ENCODE data around the gene TMC3. TPM values are rescaled to one million over a fixed set of nuclear protein-coding genes. Genes with fewer than 3 reads are reported as not detected.

The TMC3 gene
- polyA plus RNA-seq, 4 donors, result 0.25 to 5.3 TPM; not detected in 2

- H3K27me3 ChIP-seq (ENCODE audit: control insufficient read depth in 3 of 3, insufficient read depth in 3 of 3, low read length in 3 of 3), result no peaks in the 10 kb centered on the region
- FAIRE-seq (no peak), DNase-seq (no peak)
- H3K9me3 ChIP-seq (ENCODE audit: control insufficient read depth in 2 of 2, insufficient read depth in 1 of 2, low read depth in 1 of 2, low read length in 1 of 2), result no peaks in the 10 kb centered on the region
- H3K27ac ChIP-seq (ENCODE audit: low read depth in 1 of 3, low read length in 2 of 3), result no peak overlapping the region
- H3K4me3 ChIP-seq (ENCODE audit: low read depth in 1 of 3, low read length in 3 of 3), result no peak overlapping the region
- H3K4me1 ChIP-seq (ENCODE audit: control insufficient read depth in 3 of 3, insufficient read depth in 2 of 3, low read depth in 1 of 3, low read length in 2 of 3), result no peaks in the 10 kb centered on the region
- H3K36me3 ChIP-seq (ENCODE audit: control insufficient read depth in 3 of 3, insufficient read depth in 2 of 3, low read depth in 1 of 3, low read length in 3 of 3), result no peaks in the 10 kb centered on the region
- 85 to 90% (median 87%) methylated on average over 5 of the region's 5 CpGs for WGBS, 3 donors
These were observed 10.1 kb downstream of the TMC3 start for GRCh38 chr15:81363718-81364500.

- Histone ChIP-seq H3K27ac (ENCODE audit: low read depth in 1 of 3, low read length in 2 of 3) (no peak overlapping the region), H3K4me3 (ENCODE audit: low read depth in 1 of 3, low read length in 3 of 3) (no peak overlapping the region), H3K36me3 (ENCODE audit: control insufficient read depth in 3 of 3, insufficient read depth in 2 of 3, low read depth in 1 of 3, low read length in 3 of 3) (no peaks in the 10 kb centered on the region), H3K4me1 (ENCODE audit: control insufficient read depth in 3 of 3, insufficient read depth in 2 of 3, low read depth in 1 of 3, low read length in 2 of 3) (no peaks in the 10 kb centered on the region), H3K9me3 (ENCODE audit: control insufficient read depth in 2 of 2, insufficient read depth in 1 of 2, low read depth in 1 of 2, low read length in 1 of 2) (no peaks in the 10 kb centered on the region), H3K27me3 (ENCODE audit: control insufficient read depth in 3 of 3, insufficient read depth in 3 of 3, low read length in 3 of 3) (no peaks in the 10 kb centered on the region)
- DNase-seq, result no peak
- WGBS, 3 donors, result 75 to 82% (median 75%) methylated on average over 3 of the region's 3 CpGs
- FAIRE-seq, result no peak
These were observed 10.7 kb downstream of the TMC3 start for GRCh38 chr15:81363276-81363675.

GRCh38 chr15:81362790-81363189, 11.2 kb downstream of the TMC3 start:
- Histone ChIP-seq H3K4me3 (ENCODE audit: low read depth in 1 of 3, low read length in 3 of 3) (no peak overlapping the region), H3K36me3 (ENCODE audit: control insufficient read depth in 3 of 3, insufficient read depth in 2 of 3, low read depth in 1 of 3, low read length in 3 of 3) (no peaks in the 10 kb centered on the region), H3K4me1 (ENCODE audit: control insufficient read depth in 3 of 3, insufficient read depth in 2 of 3, low read depth in 1 of 3, low read length in 2 of 3) (no peaks in the 10 kb centered on the region), H3K9me3 (ENCODE audit: control insufficient read depth in 2 of 2, insufficient read depth in 1 of 2, low read depth in 1 of 2, low read length in 1 of 2) (no peaks in the 10 kb centered on the region), H3K27ac (ENCODE audit: low read depth in 1 of 3, low read length in 2 of 3) (no peak overlapping the region), H3K27me3 (ENCODE audit: control insufficient read depth in 3 of 3, insufficient read depth in 3 of 3, low read length in 3 of 3) (no peaks in the 10 kb centered on the region)
- FAIRE-seq (no peak), DNase-seq (no peak)
- WGBS, 3 donors, result 88 to 92% (median 91%) methylated on average over 11 of the region's 11 CpGs

- Histone ChIP-seq H3K36me3 (ENCODE audit: control insufficient read depth in 3 of 3, insufficient read depth in 2 of 3, low read depth in 1 of 3, low read length in 3 of 3) (no peaks in the 10 kb centered on the region), H3K27ac (ENCODE audit: low read depth in 1 of 3, low read length in 2 of 3) (no peak overlapping the region), H3K4me3 (ENCODE audit: low read depth in 1 of 3, low read length in 3 of 3) (no peak overlapping the region), H3K9me3 (ENCODE audit: control insufficient read depth in 2 of 2, insufficient read depth in 1 of 2, low read depth in 1 of 2, low read length in 1 of 2) (no peaks in the 10 kb centered on the region), H3K27me3 (ENCODE audit: control insufficient read depth in 3 of 3, insufficient read depth in 3 of 3, low read length in 3 of 3) (no peaks in the 10 kb centered on the region), H3K4me1 (ENCODE audit: control insufficient read depth in 3 of 3, insufficient read depth in 2 of 3, low read depth in 1 of 3, low read length in 2 of 3) (no peaks in the 10 kb centered on the region)
- DNase-seq (no peak), FAIRE-seq (no peak)
- WGBS, 3 donors, result 93 to 95% (median 93%) methylated on average over 7 of the region's 7 CpGs
These were observed 12.1 kb downstream of the TMC3 start for GRCh38 chr15:81361891-81362290.

GRCh38 chr15:81360491-81360890, 13.5 kb downstream of the TMC3 start:
- no peaks in the 10 kb centered on the region for H3K4me1 ChIP-seq (ENCODE audit: control insufficient read depth in 3 of 3, insufficient read depth in 2 of 3, low read depth in 1 of 3, low read length in 2 of 3)
- WGBS, 3 donors, result 88 to 92% (median 90%) methylated on average over 5 of the region's 5 CpGs
- no peaks in the 10 kb centered on the region for H3K9me3 ChIP-seq (ENCODE audit: control insufficient read depth in 2 of 2, insufficient read depth in 1 of 2, low read depth in 1 of 2, low read length in 1 of 2)
- DNase-seq (no peak), FAIRE-seq (no peak)
- H3K4me3 ChIP-seq (ENCODE audit: low read depth in 1 of 3, low read length in 3 of 3), result no peak overlapping the region
- no peaks in the 10 kb centered on the region for H3K36me3 ChIP-seq (ENCODE audit: control insufficient read depth in 3 of 3, insufficient read depth in 2 of 3, low read depth in 1 of 3, low read length in 3 of 3)
- no peak overlapping the region for H3K27ac ChIP-seq (ENCODE audit: low read depth in 1 of 3, low read length in 2 of 3)
- H3K27me3 ChIP-seq (ENCODE audit: control insufficient read depth in 3 of 3, insufficient read depth in 3 of 3, low read length in 3 of 3), result no peaks in the 10 kb centered on the region

- WGBS, 3 donors, result 92 to 100% (median 96%) methylated on average over 6 of the region's 6 CpGs
- H3K27me3 ChIP-seq (ENCODE audit: control insufficient read depth in 3 of 3, insufficient read depth in 3 of 3, low read length in 3 of 3), result no peaks in the 10 kb centered on the region
- H3K9me3 ChIP-seq (ENCODE audit: control insufficient read depth in 2 of 2, insufficient read depth in 1 of 2, low read depth in 1 of 2, low read length in 1 of 2), result no peaks in the 10 kb centered on the region
- no peak overlapping the region for H3K27ac ChIP-seq (ENCODE audit: low read depth in 1 of 3, low read length in 2 of 3)
- no peaks in the 10 kb centered on the region for H3K4me1 ChIP-seq (ENCODE audit: control insufficient read depth in 3 of 3, insufficient read depth in 2 of 3, low read depth in 1 of 3, low read length in 2 of 3)
- no peak for FAIRE-seq
- H3K4me3 ChIP-seq (ENCODE audit: low read depth in 1 of 3, low read length in 3 of 3), result no peak overlapping the region
- no peak for DNase-seq
- H3K36me3 ChIP-seq (ENCODE audit: control insufficient read depth in 3 of 3, insufficient read depth in 2 of 3, low read depth in 1 of 3, low read length in 3 of 3), result no peaks in the 10 kb centered on the region
These were observed 15.8 kb downstream of the TMC3 start for GRCh38 chr15:81358248-81358647.

- H3K4me1 ChIP-seq (ENCODE audit: control insufficient read depth in 3 of 3, insufficient read depth in 2 of 3, low read depth in 1 of 3, low read length in 2 of 3), result no peaks in the 10 kb centered on the region
- H3K36me3 ChIP-seq (ENCODE audit: control insufficient read depth in 3 of 3, insufficient read depth in 2 of 3, low read depth in 1 of 3, low read length in 3 of 3), result no peaks in the 10 kb centered on the region
- no peak overlapping the region for H3K27ac ChIP-seq (ENCODE audit: low read depth in 1 of 3, low read length in 2 of 3)
- DNase-seq (no peak), FAIRE-seq (no peak)
- no peaks in the 10 kb centered on the region for H3K9me3 ChIP-seq (ENCODE audit: control insufficient read depth in 2 of 2, insufficient read depth in 1 of 2, low read depth in 1 of 2, low read length in 1 of 2)
- H3K4me3 ChIP-seq (ENCODE audit: low read depth in 1 of 3, low read length in 3 of 3), result no peak overlapping the region
- H3K27me3 ChIP-seq (ENCODE audit: control insufficient read depth in 3 of 3, insufficient read depth in 3 of 3, low read length in 3 of 3), result no peaks in the 10 kb centered on the region
- WGBS, 3 donors, result 66 to 74% (median 69%) methylated on average over 6 of the region's 6 CpGs
These were observed 16.8 kb downstream of the TMC3 start for GRCh38 chr15:81357180-81357686.

GRCh38 chr15:81356252-81356651, 17.8 kb downstream of the TMC3 start:
- 85 to 93% (median 93%) methylated on average over 5 of the region's 5 CpGs for WGBS, 3 donors
- Histone ChIP-seq H3K27me3 (ENCODE audit: control insufficient read depth in 3 of 3, insufficient read depth in 3 of 3, low read length in 3 of 3) (no peaks in the 10 kb centered on the region), H3K9me3 (ENCODE audit: control insufficient read depth in 2 of 2, insufficient read depth in 1 of 2, low read depth in 1 of 2, low read length in 1 of 2) (no peaks in the 10 kb centered on the region), H3K4me3 (ENCODE audit: low read depth in 1 of 3, low read length in 3 of 3) (no peak overlapping the region), H3K4me1 (ENCODE audit: control insufficient read depth in 3 of 3, insufficient read depth in 2 of 3, low read depth in 1 of 3, low read length in 2 of 3) (no peaks in the 10 kb centered on the region), H3K27ac (ENCODE audit: low read depth in 1 of 3, low read length in 2 of 3) (no peak overlapping the region), H3K36me3 (ENCODE audit: control insufficient read depth in 3 of 3, insufficient read depth in 2 of 3, low read depth in 1 of 3, low read length in 3 of 3) (no peaks in the 10 kb centered on the region)
- FAIRE-seq, result no peak
- DNase-seq, result no peak

- H3K9me3 ChIP-seq (ENCODE audit: control insufficient read depth in 2 of 2, insufficient read depth in 1 of 2, low read depth in 1 of 2, low read length in 1 of 2), result no peaks in the 10 kb centered on the region
- H3K27me3 ChIP-seq (ENCODE audit: control insufficient read depth in 3 of 3, insufficient read depth in 3 of 3, low read length in 3 of 3), result no peaks in the 10 kb centered on the region
- H3K4me3 ChIP-seq (ENCODE audit: low read depth in 1 of 3, low read length in 3 of 3), result no peak overlapping the region
- no peak for DNase-seq
- no peaks in the 10 kb centered on the region for H3K4me1 ChIP-seq (ENCODE audit: control insufficient read depth in 3 of 3, insufficient read depth in 2 of 3, low read depth in 1 of 3, low read length in 2 of 3)
- no peaks in the 10 kb centered on the region for H3K36me3 ChIP-seq (ENCODE audit: control insufficient read depth in 3 of 3, insufficient read depth in 2 of 3, low read depth in 1 of 3, low read length in 3 of 3)
- no peak overlapping the region for H3K27ac ChIP-seq (ENCODE audit: low read depth in 1 of 3, low read length in 2 of 3)
- FAIRE-seq, result no peak
- 76 to 79% (median 78%) methylated on average over 5 of the region's 5 CpGs for WGBS, 3 donors
These were observed 22.4 kb downstream of the TMC3 start for GRCh38 chr15:81351651-81352050.

All from small intestine (tissue), 7 donors.